HepG2 (cell line): ENCODE measurements around the gene NIN. TPM values are rescaled to one million over a fixed set of nuclear protein-coding genes. Genes with fewer than 3 reads are reported as not detected.

Experiments used
- ATAC-seq: fragments of 200-7000 bp; cut with Tn5 transposase; 3 replicates; pipeline ENCODE4 v1.9.1; 2020; ENCODE audit warnings: mild to moderate bottlenecking, moderate library complexity
- BruUV-seq: library from RNA; stranded (reverse); fragments of 400-500 nt; replicated peaks from 2 replicates; lab custom pipeline; 2021; lab: Mats Ljungman, UMichigan
- CTCF ChIA-PET: fragments of 300-600 bp; formaldehyde crosslinking; extraction: SDS; loops from one replicate; lab custom pipeline; 2021; ENCODE audit warnings: low total read pairs, inconsistent platforms, low intra/inter-chr PET ratio; lab: Yijun Ruan, JAX
- POLR2A ChIA-PET: fragments of 350-600 bp; sonication (Branson Sonifier 250); formaldehyde crosslinking; loops from one replicate; lab custom pipeline; 2020; ENCODE audit warnings: antibody characterized with exemption, inconsistent platforms; lab: Yijun Ruan, JAX
- DNase-seq: peaks from one replicate; pipeline ENCODE4 v3.0.0-alpha.2; 2015; ENCODE audit warnings: low spot score
- FAIRE-seq: peaks from 3 replicates; lab custom pipeline; 2011; peaks lifted over from hg19 to GRCh38; lab: Jason Lieb, UNC
- H2AFZ ChIP-seq: one replicate; pipeline ENCODE4 v1.6.1; 2011; ENCODE audit warnings: low read length, inconsistent platforms
- H3K27ac ChIP-seq: fragments of 300-600 bp; 3 replicates; pipeline ENCODE4 v1.8.0; 2011; ENCODE audit warnings: mixed run types, mild to moderate bottlenecking, mixed read lengths, low read length, inconsistent platforms; ENCODE audit not compliant: insufficient read depth; ENCODE audit errors: extremely low read length
- H3K27me3 ChIP-seq, 2 experiments: fragments of 200-600 bp in 1 of 2; 2 replicates in 1 of 2; 3 replicates in 1 of 2; pipeline versions ENCODE4 v1.6.0 to v1.8.0; 2011; ENCODE audit warnings: low read length in 2 of 2, mild to moderate bottlenecking in 2 of 2, moderate library complexity in 2 of 2, inconsistent platforms in 1 of 2; ENCODE audit not compliant: insufficient read depth in 2 of 2, control insufficient read depth in 1 of 2
- H3K36me3 ChIP-seq, 2 experiments: fragments of 200-600 bp in 1 of 2; replicated peaks in 1 of 2; 2 replicates in 1 of 2; 3 replicates in 1 of 2; pipeline versions ENCODE4 v1.5.1 to v1.8.0; 2011; ENCODE audit warnings: low read length in 2 of 2, inconsistent platforms in 1 of 2; ENCODE audit not compliant: insufficient read depth in 2 of 2, control insufficient read depth in 1 of 2
- H3K4me1 ChIP-seq: 2 replicates; pipeline ENCODE4 v1.5.1; 2012; ENCODE audit warnings: low read length, inconsistent platforms; ENCODE audit not compliant: insufficient read depth
- H3K4me2 ChIP-seq: 2 replicates; pipeline ENCODE4 v1.6.0; 2011; ENCODE audit warnings: low read depth, low read length, inconsistent platforms
- H3K4me3 ChIP-seq, 3 experiments: fragments of 200-600 bp in 1 of 3; sonication (generic), shearing (Covaris generic) in 1 of 3; replicated peaks in 1 of 3; 2 replicates each; pipeline ENCODE4 v1.5.1; 2011 to 2016; ENCODE audit warnings: low read length in 3 of 3, inconsistent platforms in 2 of 3, low read depth in 2 of 3, mild to moderate bottlenecking in 2 of 3, control low read depth in 1 of 3, mixed read lengths in 1 of 3; ENCODE audit not compliant: insufficient read depth in 1 of 3
- H3K79me2 ChIP-seq: one replicate; pipeline ENCODE4 v1.6.1; 2011; ENCODE audit warnings: low read length, inconsistent platforms; ENCODE audit not compliant: insufficient read depth
- H3K9ac ChIP-seq: 2 replicates; pipeline ENCODE4 v1.6.0; 2011; ENCODE audit warnings: mild to moderate bottlenecking, low read depth, low read length, inconsistent platforms; ENCODE audit not compliant: insufficient read depth
- H3K9me3 ChIP-seq: 2 replicates; pipeline ENCODE4 v1.5.1; 2012; ENCODE audit warnings: mild to moderate bottlenecking, low read length
- H4K20me1 ChIP-seq: 2 replicates; pipeline ENCODE4 v1.6.0; 2011; ENCODE audit warnings: inconsistent platforms, mild to moderate bottlenecking, low read length, moderate library complexity; ENCODE audit not compliant: insufficient read depth
- EED ChIP-seq: sonication (generic); formaldehyde crosslinking; IDR thresholded peaks from 2 replicates; pipeline ENCODE4 v1.5.0; 2020; ENCODE audit warnings: mild to moderate bottlenecking, missing genetic modification reagents
- HNRNPUL1 ChIP-seq: fragments of 200-400 bp; formaldehyde crosslinking; IDR thresholded peaks from 2 replicates; pipeline ENCODE4 v1.6.1; 2017; ENCODE audit warnings: low read depth, mild to moderate bottlenecking, low read length, moderate library complexity
- NFYB ChIP-seq: sonication (generic); formaldehyde crosslinking; IDR thresholded peaks from 2 replicates; pipeline ENCODE4 v1.4.0; 2020; ENCODE audit warnings: missing genetic modification reagents
- RAD21 ChIP-seq: fragments of 450-650 bp; formaldehyde crosslinking; IDR thresholded peaks from 2 replicates; pipeline ENCODE4 v1.5.0; 2020; ENCODE audit warnings: mild to moderate bottlenecking
- RAD51 ChIP-seq: fragments of 450-650 bp; IDR thresholded peaks from 2 replicates; pipeline ENCODE4 v1.6.1; 2016; ENCODE audit warnings: borderline replicate concordance
- SCMH1 ChIP-seq: sonication (generic); formaldehyde crosslinking; IDR thresholded peaks from 2 replicates; pipeline ENCODE4 v1.9.0; 2021; ENCODE audit warnings: missing genetic modification reagents, mild to moderate bottlenecking, borderline replicate concordance
- ZNF546 ChIP-seq: sonication (generic); formaldehyde crosslinking; conservative IDR thresholded peaks from 2 replicates; pipeline ENCODE4 v1.8.1; 2023; ENCODE audit warnings: mild to moderate bottlenecking, missing genetic modification reagents
- WGBS: methylation state at CpG from one replicate; pipeline ENCODE4 v1.1.6; 2017; ENCODE audit warnings: low lambda C conversion rate; 5-methylcytosine and 5-hydroxymethylcytosine counted together
- in situ Hi-C: cut with HindIII; loops from 2 replicates; pipeline ENCODE4 v1.10.0; 2017; ENCODE audit warnings: low pct_unique_long_range_greater_than_20kb; ENCODE audit not compliant: extremely low pct_ligation_motif_present
- intact Hi-C: fragments of 100-400 bp; cut with micrococcal nuclease; formaldehyde crosslinking; loops from one replicate; pipeline ENCODE4 v1.10.0; 2022; ENCODE audit not compliant: unreplicated experiment
- polyA plus RNA-seq, 8 experiments: library from polyadenylated mRNA; depleted of rRNA in 3 of 8; stranded (reverse) in 7 of 8; unstranded in 1 of 8; fragments of >200 nt; fragmentation: Illumina TruSeq in 4 of 8; extraction: Trizol in 4 of 8; gene quantifications; 2 replicates each; pipeline versions ENCODE4 v1.2.1 to v1.2.3, GENCODE V29; 2011 to 2016; ENCODE audit warnings: low read depth in 4 of 8, missing spikeins in 1 of 8, mixed read lengths in 1 of 8; ENCODE audit not compliant: insufficient read depth in 1 of 8
- total RNA-seq, 5 experiments: library from RNA; depleted of rRNA; stranded (reverse); fragments of >200 nt; fragmentation: Illumina TruSeq; extraction: Trizol; gene quantifications; 2 replicates each; pipeline ENCODE4 v1.2.3, GENCODE V29; 2016; ENCODE audit warnings: low read depth in 1 of 5
- TF ChIP-seq, protein P1 (sequence below), 2 experiments: sonication (generic) in 1 of 2; formaldehyde crosslinking in 1 of 2; IDR thresholded peaks; 2 replicates each; pipeline versions ENCODE4 v1.5.1 to v1.6.1; 2011 to 2020; ENCODE audit warnings: borderline replicate concordance in 1 of 2, low read depth in 1 of 2, low read length in 1 of 2, mild to moderate bottlenecking in 1 of 2, missing genetic modification reagents in 1 of 2, moderate library complexity in 1 of 2
- TF ChIP-seq, protein P2 (sequence below): sonication (generic); formaldehyde crosslinking; IDR thresholded peaks from 2 replicates; pipeline ENCODE4 v1.4.0; 2020; ENCODE audit warnings: missing genetic modification reagents
- TF ChIP-seq, protein P3 (sequence below): sonication (generic); formaldehyde crosslinking; conservative IDR thresholded peaks from 2 replicates; pipeline ENCODE4 v1.4.0; 2020; ENCODE audit warnings: missing genetic modification reagents
- TF ChIP-seq, protein P4 (sequence below): sonication (generic); formaldehyde crosslinking; IDR thresholded peaks from 2 replicates; pipeline ENCODE4 v1.5.1; 2020; ENCODE audit warnings: missing genetic modification reagents, mild to moderate bottlenecking, borderline replicate concordance

NIN gene
- total and polyA plus RNA-seq, 2 of the 13 experiments (the other 11 are each of a cell fraction or from before 2014, with no cell fraction given) = 2.8 to 9.7 TPM

DNA sequence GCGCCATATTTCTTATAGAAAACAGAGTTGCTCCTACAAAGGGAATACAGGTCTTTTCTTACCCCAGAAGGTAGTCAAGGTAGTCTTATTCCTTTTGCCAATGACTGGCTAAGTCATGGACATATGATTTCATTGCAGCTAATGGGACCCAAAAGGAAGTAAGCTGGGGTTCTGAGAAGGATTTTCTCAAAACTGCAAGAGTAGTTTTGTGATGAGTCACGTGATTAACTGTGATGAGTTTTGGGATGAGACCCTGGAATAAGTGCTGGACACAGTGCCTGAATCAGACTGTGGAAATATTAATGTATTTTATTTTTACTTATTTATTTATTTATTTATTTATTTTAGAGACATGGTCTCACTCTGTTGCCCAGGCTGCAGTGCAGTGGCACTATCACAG, 13.4 kb upstream of the NIN start:
- no peak for FAIRE-seq

More for the DNA sequence above, 13.4 kb upstream of the NIN start:
- 0% methylated on average over 2 of the region's 2 CpGs for WGBS
- no peaks in the 10 kb centered on the region for H3K27me3 ChIP-seq
- H4K20me1 ChIP-seq = no peaks in the 10 kb centered on the region
- CTCF ChIA-PET = no interaction called here
- intact Hi-C loops = no loop called here
- no peak overlapping the region for H3K9ac ChIP-seq
- H3K4me3 ChIP-seq = no peak overlapping the region
- no peaks in the 10 kb centered on the region for H3K36me3 ChIP-seq
- H3K4me1 ChIP-seq = peaks cover 5% of the 10 kb centered on the region
- DNase-seq = no peak
- no peak overlapping the region for H2AFZ ChIP-seq
- no peak overlapping the region for H3K27ac ChIP-seq
- TF ChIP-seq RAD51 = peak; percentile 75; the same call in 1 of the 2 replicates
- no peak for TF ChIP-seq HNRNPUL1
- TF ChIP-seq ZNF546 (CRISPR knock-in tag) = no peak
- TF ChIP-seq, protein P1, sequence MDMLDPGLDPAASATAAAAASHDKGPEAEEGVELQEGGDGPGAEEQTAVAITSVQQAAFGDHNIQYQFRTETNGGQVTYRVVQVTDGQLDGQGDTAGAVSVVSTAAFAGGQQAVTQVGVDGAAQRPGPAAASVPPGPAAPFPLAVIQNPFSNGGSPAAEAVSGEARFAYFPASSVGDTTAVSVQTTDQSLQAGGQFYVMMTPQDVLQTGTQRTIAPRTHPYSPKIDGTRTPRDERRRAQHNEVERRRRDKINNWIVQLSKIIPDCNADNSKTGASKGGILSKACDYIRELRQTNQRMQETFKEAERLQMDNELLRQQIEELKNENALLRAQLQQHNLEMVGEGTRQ (IDR thresholded peaks at IDR 0.05; ENCODE audit: low read depth, low read length) = peak; percentile 33; the same call in 1 of the 2 replicates
- TF ChIP-seq, protein P1 (CRISPR knock-in tag; IDR thresholded peaks at IDR 0.05; ENCODE audit: borderline replicate concordance) = no peak
- no peak for TF ChIP-seq NFYB
- no peak for TF ChIP-seq SCMH1 (CRISPR knock-in tag)
- TF ChIP-seq, protein P2, sequence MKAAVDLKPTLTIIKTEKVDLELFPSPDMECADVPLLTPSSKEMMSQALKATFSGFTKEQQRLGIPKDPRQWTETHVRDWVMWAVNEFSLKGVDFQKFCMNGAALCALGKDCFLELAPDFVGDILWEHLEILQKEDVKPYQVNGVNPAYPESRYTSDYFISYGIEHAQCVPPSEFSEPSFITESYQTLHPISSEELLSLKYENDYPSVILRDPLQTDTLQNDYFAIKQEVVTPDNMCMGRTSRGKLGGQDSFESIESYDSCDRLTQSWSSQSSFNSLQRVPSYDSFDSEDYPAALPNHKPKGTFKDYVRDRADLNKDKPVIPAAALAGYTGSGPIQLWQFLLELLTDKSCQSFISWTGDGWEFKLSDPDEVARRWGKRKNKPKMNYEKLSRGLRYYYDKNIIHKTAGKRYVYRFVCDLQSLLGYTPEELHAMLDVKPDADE (CRISPR knock-in tag) = no peak
- TF ChIP-seq, protein P3, sequence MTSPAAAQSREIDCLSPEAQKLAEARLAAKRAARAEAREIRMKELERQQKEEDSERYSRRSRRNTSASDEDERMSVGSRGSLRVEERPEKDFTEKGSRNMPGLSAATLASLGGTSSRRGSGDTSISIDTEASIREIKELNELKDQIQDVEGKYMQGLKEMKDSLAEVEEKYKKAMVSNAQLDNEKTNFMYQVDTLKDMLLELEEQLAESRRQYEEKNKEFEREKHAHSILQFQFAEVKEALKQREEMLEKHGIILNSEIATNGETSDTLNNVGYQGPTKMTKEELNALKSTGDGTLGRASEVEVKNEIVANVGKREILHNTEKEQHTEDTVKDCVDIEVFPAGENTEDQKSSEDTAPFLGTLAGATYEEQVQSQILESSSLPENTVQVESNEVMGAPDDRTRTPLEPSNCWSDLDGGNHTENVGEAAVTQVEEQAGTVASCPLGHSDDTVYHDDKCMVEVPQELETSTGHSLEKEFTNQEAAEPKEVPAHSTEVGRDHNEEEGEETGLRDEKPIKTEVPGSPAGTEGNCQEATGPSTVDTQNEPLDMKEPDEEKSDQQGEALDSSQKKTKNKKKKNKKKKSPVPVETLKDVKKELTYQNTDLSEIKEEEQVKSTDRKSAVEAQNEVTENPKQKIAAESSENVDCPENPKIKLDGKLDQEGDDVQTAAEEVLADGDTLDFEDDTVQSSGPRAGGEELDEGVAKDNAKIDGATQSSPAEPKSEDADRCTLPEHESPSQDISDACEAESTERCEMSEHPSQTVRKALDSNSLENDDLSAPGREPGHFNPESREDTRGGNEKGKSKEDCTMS = no peak
- no peak for TF ChIP-seq EED (CRISPR knock-in tag)
- no peak for TF ChIP-seq RAD21 (CRISPR knock-in tag)
- TF ChIP-seq, protein P4, sequence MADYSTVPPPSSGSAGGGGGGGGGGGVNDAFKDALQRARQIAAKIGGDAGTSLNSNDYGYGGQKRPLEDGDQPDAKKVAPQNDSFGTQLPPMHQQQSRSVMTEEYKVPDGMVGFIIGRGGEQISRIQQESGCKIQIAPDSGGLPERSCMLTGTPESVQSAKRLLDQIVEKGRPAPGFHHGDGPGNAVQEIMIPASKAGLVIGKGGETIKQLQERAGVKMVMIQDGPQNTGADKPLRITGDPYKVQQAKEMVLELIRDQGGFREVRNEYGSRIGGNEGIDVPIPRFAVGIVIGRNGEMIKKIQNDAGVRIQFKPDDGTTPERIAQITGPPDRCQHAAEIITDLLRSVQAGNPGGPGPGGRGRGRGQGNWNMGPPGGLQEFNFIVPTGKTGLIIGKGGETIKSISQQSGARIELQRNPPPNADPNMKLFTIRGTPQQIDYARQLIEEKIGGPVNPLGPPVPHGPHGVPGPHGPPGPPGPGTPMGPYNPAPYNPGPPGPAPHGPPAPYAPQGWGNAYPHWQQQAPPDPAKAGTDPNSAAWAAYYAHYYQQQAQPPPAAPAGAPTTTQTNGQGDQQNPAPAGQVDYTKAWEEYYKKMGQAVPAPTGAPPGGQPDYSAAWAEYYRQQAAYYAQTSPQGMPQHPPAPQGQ (CRISPR knock-in tag) = no peak
- TF ChIP-seq, all 625 proteins: peak for 2
- H3K9me3 ChIP-seq = no peaks in the 10 kb centered on the region
- H3K4me2 ChIP-seq = no peak overlapping the region
- no TSS peak for BruUV-seq
- H3K79me2 ChIP-seq = no peaks in the 10 kb centered on the region
- ATAC-seq = no peak
- POLR2A ChIA-PET = no interaction called here
- in situ Hi-C loops = no loop called here
